Medulla oblongata (tissue), 1 donor: ENCODE measurements around the gene TRIM22.
"Not testable (repeated sequence)": the region's sequence is repeated elsewhere in the genome, so short reads cannot be mapped to it uniquely, and the experiment has no call there.

Source experiments
- DNase-seq: peaks from one replicate; pipeline ENCODE4 v3.0.0-alpha.2; 2015; ENCODE audit errors: extremely low spot score

TRIM22 gene

GRCh38 chr11:5690736-5691135 lies 1.1 kb downstream of the TRIM22 start:
- peak; percentile 26 for DNase-seq

- not testable (repeated sequence) for DNase-seq
Observed at GRCh38 chr11:5691238-5691963, 1.8 kb downstream of the TRIM22 start.

- DNase-seq, result no peak
Observed at GRCh38 chr11:5691964-5692361, 2.4 kb downstream of the TRIM22 start.

GRCh38 chr11:5694642-5695041 lies 5.1 kb downstream of the TRIM22 start:
- no peak for DNase-seq

- DNase-seq, result no peak
Observed at GRCh38 chr11:5695580-5695979, 6.0 kb downstream of the TRIM22 start.

GRCh38 chr11:5696210-5696609 lies 6.6 kb downstream of the TRIM22 start:
- DNase-seq, result no peak

- DNase-seq, result no peak
Observed at GRCh38 chr11:5698281-5698680, 8.7 kb downstream of the TRIM22 start.

GRCh38 chr11:5700421-5701054 lies 10.9 kb downstream of the TRIM22 start:
- DNase-seq, result no peak

- no peak for DNase-seq
Observed at GRCh38 chr11:5701055-5701577, 11.5 kb downstream of the TRIM22 start.

- no peak for DNase-seq
Observed at GRCh38 chr11:5703741-5704536, 14.3 kb downstream of the TRIM22 start.

- DNase-seq, result no peak
Observed at GRCh38 chr11:5705688-5706087, 16.1 kb downstream of the TRIM22 start.

GRCh38 chr11:5712507-5712906 lies 22.9 kb downstream of the TRIM22 start:
- DNase-seq, result no peak

- no peak for DNase-seq
Observed at GRCh38 chr11:5713695-5714094, 24.1 kb downstream of the TRIM22 start.

GRCh38 chr11:5716518-5716917 lies 26.9 kb downstream of the TRIM22 start:
- DNase-seq, result not testable (repeated sequence)

GRCh38 chr11:5719703-5720495 lies 30.3 kb downstream of the TRIM22 start:
- DNase-seq, result no peak

GRCh38 chr11:5722622-5723021 lies 33.0 kb downstream of the TRIM22 start:
- DNase-seq, result no peak

GRCh38 chr11:5726351-5726750 lies 36.8 kb downstream of the TRIM22 start:
- no peak for DNase-seq

- no peak for DNase-seq
Observed at GRCh38 chr11:5727691-5728090, 38.1 kb downstream of the TRIM22 start.

GRCh38 chr11:5736396-5736795 lies 46.8 kb downstream of the TRIM22 start, which contains the start of gene OR56B1:
Gene OR56B1, plus strand, starts transcription at chr11:5736448. Its CDS starts 69 bp downstream, at chr11:5736517.
- DNase-seq, result no peak

GRCh38 chr11:5737091-5737490 lies 47.5 kb downstream of the TRIM22 start:
- no peak for DNase-seq

GRCh38 chr11:5737670-5738392 lies 48.2 kb downstream of the TRIM22 start:
- DNase-seq, result no peak
